SK-N-SH (cell line): ENCODE measurements around the gene P2RY13. TPM values are rescaled to one million over a fixed set of nuclear protein-coding genes. Genes with fewer than 3 reads are reported as not detected.

Experiments
- CTCF ChIA-PET: fragments of 300-600, 350-600 bp; formaldehyde crosslinking; extraction: SDS; loops from one replicate; lab custom pipeline; 2021; lab: Yijun Ruan, JAX
- POLR2A ChIA-PET: fragments of 350-600 bp; sonication (Branson Sonifier 250); formaldehyde crosslinking; extraction: SDS; loops from one replicate; lab custom pipeline; 2020; ENCODE audit warnings: antibody characterized with exemption, inconsistent platforms; lab: Yijun Ruan, JAX
- DNase-seq: peaks from one replicate; pipeline ENCODE4 v3.0.0; 2012
- H2AFZ ChIP-seq: fragments of 200-600 bp; sonication (generic); 2 replicates; pipeline ENCODE4 v1.8.1; 2016; ENCODE audit warnings: antibody characterized with exemption, mild to moderate bottlenecking, low read depth
- H3F3A ChIP-seq: fragments of 200-600 bp; sonication (generic); replicated peaks from 2 replicates; pipeline ENCODE3; 2016; ENCODE audit warnings: antibody characterized with exemption, mild to moderate bottlenecking; ENCODE audit not compliant: insufficient read depth
- H3K27ac ChIP-seq, 2 experiments: fragments of 200-500 bp in 1 of 2; fragments of 200-600 bp in 1 of 2; sonication (Bioruptor generic) in 1 of 2; sonication (generic), shearing (Covaris generic) in 1 of 2; 2 replicates each; pipeline versions ENCODE4 v1.5.1 to v1.6.1; 2014 to 2016; ENCODE audit warnings: low read depth in 2 of 2, inconsistent platforms in 1 of 2, low read length in 1 of 2, mild to moderate bottlenecking in 1 of 2, mixed read lengths in 1 of 2
- H3K27me3 ChIP-seq: fragments of 200-600 bp; sonication (generic), shearing (Covaris generic); 2 replicates; pipeline ENCODE4 v1.6.1; 2016; ENCODE audit warnings: mixed run types; ENCODE audit not compliant: insufficient read depth
- H3K36me3 ChIP-seq, 2 experiments: fragments of 200-500 bp in 1 of 2; fragments of 200-600 bp in 1 of 2; sonication (Bioruptor generic) in 1 of 2; sonication (generic) in 1 of 2; replicated peaks in 1 of 2; 2 replicates each; pipeline versions ENCODE3 to v1.5.1; 2014 to 2016; ENCODE audit warnings: low read length in 1 of 2, mild to moderate bottlenecking in 1 of 2; ENCODE audit not compliant: insufficient read depth in 2 of 2, control insufficient read depth in 1 of 2
- H3K4me1 ChIP-seq, 2 experiments: fragments of 200-500 bp in 1 of 2; fragments of 200-600 bp in 1 of 2; sonication (Bioruptor generic) in 1 of 2; sonication (generic), shearing (Covaris generic) in 1 of 2; 2 replicates each; pipeline versions ENCODE4 v1.5.1 to v1.6.1; 2014 to 2016; ENCODE audit warnings: low read depth in 1 of 2, low read length in 1 of 2, mixed run types in 1 of 2; ENCODE audit not compliant: insufficient read depth in 2 of 2, control insufficient read depth in 1 of 2
- H3K4me2 ChIP-seq: fragments of 200-600 bp; sonication (generic), shearing (Covaris generic); 2 replicates; pipeline ENCODE4 v1.6.1; 2017; ENCODE audit warnings: mixed run types
- H3K4me3 ChIP-seq, 2 experiments: fragments of 200-500 bp in 1 of 2; fragments of 200-600 bp in 1 of 2; sonication (Bioruptor generic) in 1 of 2; sonication (generic), shearing (Covaris generic) in 1 of 2; 2 replicates each; pipeline versions ENCODE4 v1.5.1 to v1.8.1; 2014 to 2016; ENCODE audit warnings: low read depth in 2 of 2, inconsistent platforms in 1 of 2, low read length in 1 of 2, mild to moderate bottlenecking in 1 of 2, mixed read lengths in 1 of 2, moderate library complexity in 1 of 2
- H3K79me2 ChIP-seq: fragments of 200-600 bp; sonication (generic); 2 replicates; pipeline ENCODE4 v1.8.1; 2017; ENCODE audit warnings: mild to moderate bottlenecking; ENCODE audit not compliant: insufficient read depth
- H3K9ac ChIP-seq: fragments of 200-600 bp; sonication (generic); 2 replicates; pipeline ENCODE4 v1.6.1; 2017; ENCODE audit warnings: mixed run types
- H3K9me2 ChIP-seq: fragments of 200-600 bp; sonication (generic); 2 replicates; pipeline ENCODE4 v1.6.1; 2017; ENCODE audit warnings: mixed run types
- H3K9me3 ChIP-seq: fragments of 200-600 bp; sonication (generic); 2 replicates; pipeline ENCODE4 v1.6.1; 2017; ENCODE audit warnings: mixed run types, mild to moderate bottlenecking, moderate library complexity
- H4K20me1 ChIP-seq: fragments of 200-600 bp; sonication (generic); 2 replicates; pipeline ENCODE4 v1.6.1; 2017; ENCODE audit warnings: mild to moderate bottlenecking, mixed run types; ENCODE audit not compliant: insufficient read depth
- CHD2 ChIP-seq: fragments of 150-350 bp; IDR thresholded peaks from 2 replicates; pipeline ENCODE4 v1.6.1; 2018; ENCODE audit warnings: low read length; ENCODE audit not compliant: partially characterized antibody
- FOXM1 ChIP-seq: IDR thresholded peaks from 2 replicates; pipeline ENCODE4 v1.4.0; 2012; ENCODE audit warnings: low read depth, mild to moderate bottlenecking
- GABPA ChIP-seq: IDR thresholded peaks from 2 replicates; pipeline ENCODE4 v1.4.0; 2012; ENCODE audit warnings: low read depth, mild to moderate bottlenecking
- GATA2 ChIP-seq: sonication (generic); formaldehyde crosslinking; IDR thresholded peaks from 2 replicates; pipeline ENCODE4 v1.5.0; 2020; ENCODE audit warnings: mild to moderate bottlenecking, missing genetic modification reagents
- MAX ChIP-seq: IDR thresholded peaks from 2 replicates; pipeline ENCODE4 v1.4.0; 2012; ENCODE audit warnings: low read depth
- MXI1 ChIP-seq: IDR thresholded peaks from 2 replicates; pipeline ENCODE4 v1.6.1; 2012; ENCODE audit warnings: mild to moderate bottlenecking, low read depth, low read length, improper control_type of control experiment
- NFIC ChIP-seq: IDR thresholded peaks from 2 replicates; pipeline ENCODE4 v1.4.0; 2012; ENCODE audit warnings: borderline replicate concordance
- RCOR1 ChIP-seq: fragments of 150-350 bp; IDR thresholded peaks from 2 replicates; pipeline ENCODE4 v1.6.1; 2017; ENCODE audit warnings: antibody characterized with exemption, low read length
- RFX5 ChIP-seq: IDR thresholded peaks from 2 replicates; pipeline ENCODE4 v1.6.1; 2012; ENCODE audit warnings: mild to moderate bottlenecking, improper control_type of control experiment, low read length
- SMC3 ChIP-seq: IDR thresholded peaks from 2 replicates; pipeline ENCODE4 v1.6.1; 2012; ENCODE audit warnings: low read depth, low read length, improper control_type of control experiment
- TAF1 ChIP-seq: IDR thresholded peaks from 2 replicates; pipeline ENCODE4 v1.6.1; 2012; ENCODE audit warnings: low read depth, mild to moderate bottlenecking, low read length, moderate library complexity, borderline replicate concordance
- TCF12 ChIP-seq: IDR thresholded peaks from 2 replicates; pipeline ENCODE4 v1.4.0; 2012
- TEAD4 ChIP-seq: IDR thresholded peaks from 2 replicates; pipeline ENCODE4 v1.4.0; 2012; ENCODE audit warnings: mild to moderate bottlenecking, borderline replicate concordance; ENCODE audit not compliant: insufficient read depth
- USF2 ChIP-seq: fragments of 150-350 bp; IDR thresholded peaks from 2 replicates; pipeline ENCODE4 v1.6.1; 2017; ENCODE audit warnings: antibody characterized with exemption, low read length, low read depth, borderline replicate concordance
- WGBS: methylation state at CpG from one replicate; pipeline ENCODE4 v1.1.6; 2017; ENCODE audit warnings: low lambda C conversion rate; 5-methylcytosine and 5-hydroxymethylcytosine counted together
- polyA plus RNA-seq, 3 experiments: library from polyadenylated mRNA; depleted of rRNA; stranded (reverse); fragments of >200 nt; gene quantifications; 2 replicates each; pipeline ENCODE4 v1.2.3, GENCODE V29; 2012
- TF ChIP-seq, protein P1 (sequence below): IDR thresholded peaks from 2 replicates; pipeline ENCODE4 v1.6.1; 2012; ENCODE audit warnings: mild to moderate bottlenecking, low read depth, low read length, moderate library complexity
- TF ChIP-seq, protein P2 (sequence below): IDR thresholded peaks from 2 replicates; pipeline ENCODE4 v1.4.0; 2012; ENCODE audit warnings: low read depth, borderline replicate concordance

P2RY13 gene
- polyA plus RNA-seq, 1 of the 3 experiments (the other 2 are of a cell fraction) = not detected

DNA sequence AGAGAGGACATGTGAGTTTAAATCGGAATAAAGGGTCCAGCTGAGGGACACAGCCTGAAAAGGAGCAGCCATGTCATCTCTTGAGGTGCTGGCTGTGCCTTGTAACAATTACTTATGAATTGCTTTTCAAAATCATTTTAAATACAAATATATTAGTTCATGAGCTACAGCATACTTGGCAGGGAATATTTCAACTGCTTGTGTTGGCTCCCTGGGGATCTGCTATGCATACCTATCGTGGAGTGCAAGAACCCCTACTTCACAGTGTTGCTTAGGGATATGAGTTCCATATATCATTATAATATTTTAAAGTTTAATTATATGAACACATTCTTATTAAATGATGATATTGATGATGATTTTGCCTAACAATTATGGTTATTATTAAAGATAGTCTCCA, 31.9 kb downstream of the P2RY13 start:
- Histone ChIP-seq H3K36me3 (no peaks in the 10 kb centered on the region), H3K79me2 (no peaks in the 10 kb centered on the region), H2AFZ (no peak overlapping the region), H3K9me2 (no peaks in the 10 kb centered on the region), H3K9ac (no peak overlapping the region), H3K4me2 (no peak overlapping the region), H3K9me3 (no peaks in the 10 kb centered on the region), H3K27ac (no peak overlapping the region), H3F3A (peaks cover 7% of the 10 kb centered on the region), H3K27me3 (peaks cover under 1% of the 10 kb centered on the region; the same call in 1 of the 2 replicates), H3K4me1 (no peaks in the 10 kb centered on the region), H4K20me1 (no peaks in the 10 kb centered on the region), H3K4me3 (no peak overlapping the region)
- DNase-seq = no peak
- WGBS = 39% methylated on average over 2 of the region's 2 CpGs
- ChIA-PET CTCF (no interaction called here), POLR2A (no interaction called here)
- TF ChIP-seq, protein P1, sequence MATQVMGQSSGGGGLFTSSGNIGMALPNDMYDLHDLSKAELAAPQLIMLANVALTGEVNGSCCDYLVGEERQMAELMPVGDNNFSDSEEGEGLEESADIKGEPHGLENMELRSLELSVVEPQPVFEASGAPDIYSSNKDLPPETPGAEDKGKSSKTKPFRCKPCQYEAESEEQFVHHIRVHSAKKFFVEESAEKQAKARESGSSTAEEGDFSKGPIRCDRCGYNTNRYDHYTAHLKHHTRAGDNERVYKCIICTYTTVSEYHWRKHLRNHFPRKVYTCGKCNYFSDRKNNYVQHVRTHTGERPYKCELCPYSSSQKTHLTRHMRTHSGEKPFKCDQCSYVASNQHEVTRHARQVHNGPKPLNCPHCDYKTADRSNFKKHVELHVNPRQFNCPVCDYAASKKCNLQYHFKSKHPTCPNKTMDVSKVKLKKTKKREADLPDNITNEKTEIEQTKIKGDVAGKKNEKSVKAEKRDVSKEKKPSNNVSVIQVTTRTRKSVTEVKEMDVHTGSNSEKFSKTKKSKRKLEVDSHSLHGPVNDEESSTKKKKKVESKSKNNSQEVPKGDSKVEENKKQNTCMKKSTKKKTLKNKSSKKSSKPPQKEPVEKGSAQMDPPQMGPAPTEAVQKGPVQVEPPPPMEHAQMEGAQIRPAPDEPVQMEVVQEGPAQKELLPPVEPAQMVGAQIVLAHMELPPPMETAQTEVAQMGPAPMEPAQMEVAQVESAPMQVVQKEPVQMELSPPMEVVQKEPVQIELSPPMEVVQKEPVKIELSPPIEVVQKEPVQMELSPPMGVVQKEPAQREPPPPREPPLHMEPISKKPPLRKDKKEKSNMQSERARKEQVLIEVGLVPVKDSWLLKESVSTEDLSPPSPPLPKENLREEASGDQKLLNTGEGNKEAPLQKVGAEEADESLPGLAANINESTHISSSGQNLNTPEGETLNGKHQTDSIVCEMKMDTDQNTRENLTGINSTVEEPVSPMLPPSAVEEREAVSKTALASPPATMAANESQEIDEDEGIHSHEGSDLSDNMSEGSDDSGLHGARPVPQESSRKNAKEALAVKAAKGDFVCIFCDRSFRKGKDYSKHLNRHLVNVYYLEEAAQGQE = no peak
- TF ChIP-seq GABPA (no peak), CHD2 (no peak), MAX (no peak), USF2 (no peak), NFIC (no peak), RCOR1 (no peak), TAF1 (no peak)
- TF ChIP-seq, protein P2, sequence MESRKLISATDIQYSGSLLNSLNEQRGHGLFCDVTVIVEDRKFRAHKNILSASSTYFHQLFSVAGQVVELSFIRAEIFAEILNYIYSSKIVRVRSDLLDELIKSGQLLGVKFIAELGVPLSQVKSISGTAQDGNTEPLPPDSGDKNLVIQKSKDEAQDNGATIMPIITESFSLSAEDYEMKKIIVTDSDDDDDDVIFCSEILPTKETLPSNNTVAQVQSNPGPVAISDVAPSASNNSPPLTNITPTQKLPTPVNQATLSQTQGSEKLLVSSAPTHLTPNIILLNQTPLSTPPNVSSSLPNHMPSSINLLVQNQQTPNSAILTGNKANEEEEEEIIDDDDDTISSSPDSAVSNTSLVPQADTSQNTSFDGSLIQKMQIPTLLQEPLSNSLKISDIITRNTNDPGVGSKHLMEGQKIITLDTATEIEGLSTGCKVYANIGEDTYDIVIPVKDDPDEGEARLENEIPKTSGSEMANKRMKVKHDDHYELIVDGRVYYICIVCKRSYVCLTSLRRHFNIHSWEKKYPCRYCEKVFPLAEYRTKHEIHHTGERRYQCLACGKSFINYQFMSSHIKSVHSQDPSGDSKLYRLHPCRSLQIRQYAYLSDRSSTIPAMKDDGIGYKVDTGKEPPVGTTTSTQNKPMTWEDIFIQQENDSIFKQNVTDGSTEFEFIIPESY = no peak

DNA sequence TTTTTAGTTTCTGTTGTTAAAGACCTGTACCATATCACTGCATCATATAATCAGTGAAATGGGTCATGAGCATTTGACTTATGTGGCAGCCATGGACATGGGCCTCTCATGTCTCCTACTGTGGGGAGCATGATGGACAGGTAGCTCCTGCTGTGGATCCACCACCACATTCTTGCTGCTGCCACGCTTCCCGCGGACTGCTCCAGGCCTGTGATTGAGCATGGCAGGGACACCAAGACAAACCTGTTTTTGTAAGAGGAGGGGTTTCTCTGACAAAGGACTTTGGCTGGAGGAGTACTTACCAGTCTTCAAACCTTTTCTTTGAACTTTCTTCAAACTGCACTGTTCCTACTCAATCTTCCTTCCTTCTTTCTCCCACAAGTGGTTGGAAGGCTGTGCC, 33.1 kb downstream of the P2RY13 start:
- H3F3A ChIP-seq = no peaks in the 10 kb centered on the region

More for the DNA sequence above, 33.1 kb downstream of the P2RY13 start:
- no peak overlapping the region for H3K27ac ChIP-seq
- no peaks in the 10 kb centered on the region for H3K9me3 ChIP-seq
- H2AFZ ChIP-seq = no peak overlapping the region
- H3K4me2 ChIP-seq = no peak overlapping the region
- no peaks in the 10 kb centered on the region for H3K36me3 ChIP-seq
- 65% methylated on average over 2 of the region's 3 CpGs for WGBS
- no peaks in the 10 kb centered on the region for H3K79me2 ChIP-seq
- CTCF ChIA-PET = no interaction called here
- no peaks in the 10 kb centered on the region for H3K4me1 ChIP-seq
- DNase-seq = no peak
- no peak overlapping the region for H3K9ac ChIP-seq
- H3K9me2 ChIP-seq = no peaks in the 10 kb centered on the region
- no peak overlapping the region for H3K4me3 ChIP-seq
- no peaks in the 10 kb centered on the region for H4K20me1 ChIP-seq
- no peaks in the 10 kb centered on the region; the same call in 1 of the 2 replicates for H3K27me3 ChIP-seq
- POLR2A ChIA-PET = no interaction called here
- no peak for TF ChIP-seq RFX5
- TF ChIP-seq SMC3 = no peak
- no peak for TF ChIP-seq GABPA
- TF ChIP-seq TCF12 = no peak
- no peak for TF ChIP-seq TEAD4
- TF ChIP-seq MXI1 = no peak
- TF ChIP-seq NFIC = no peak
- no peak for TF ChIP-seq FOXM1
- no peak for TF ChIP-seq GATA2 (CRISPR knock-in tag)
